Nephron (organoid): Measurements from ENCODE around the gene FOXF1.

Experiments
- H3K27ac Mint-ChIP-seq, 3 experiments: 2 replicates each; pipeline ENCODE4 v1.8.0; 2020; ENCODE audit warnings: mixed read lengths in 3 of 3, mild to moderate bottlenecking in 2 of 3, moderate library complexity in 1 of 3
- H3K27me3 Mint-ChIP-seq: 2 replicates; pipeline ENCODE4 v1.8.0; 2021; ENCODE audit warnings: low read depth, mild to moderate bottlenecking, moderate library complexity, mixed read lengths
- H3K36me3 Mint-ChIP-seq: 2 replicates; pipeline ENCODE4 v1.8.0; 2020; ENCODE audit warnings: low read depth, mixed read lengths
- H3K4me1 Mint-ChIP-seq: 2 replicates; pipeline ENCODE4 v1.8.0; 2020; ENCODE audit warnings: mixed read lengths
- H3K4me3 Mint-ChIP-seq, 3 experiments: 2 replicates each; pipeline ENCODE4 v1.8.0; 2020; ENCODE audit warnings: mild to moderate bottlenecking in 3 of 3, mixed read lengths in 3 of 3, moderate library complexity in 2 of 3
- H3K9me3 Mint-ChIP-seq: 2 replicates; pipeline ENCODE4 v1.8.0; 2020; ENCODE audit warnings: mixed read lengths
- TF ChIP-seq, protein P1 (sequence below), 3 experiments: fragments of 200-600 bp; sonication (generic); IDR thresholded peaks; one replicate each; pipeline ENCODE4 v1.5.0; 2021; ENCODE audit warnings: antibody characterized with exemption in 3 of 3; ENCODE audit not compliant: unreplicated experiment in 3 of 3

The FOXF1 gene

GRCh38 chr16:86466696-86467406 is 43.5 kb upstream of the FOXF1 start:
- no peak overlapping the region for H3K27ac Mint-ChIP-seq
- peaks cover 17% of the 10 kb centered on the region for H3K9me3 Mint-ChIP-seq
- TF ChIP-seq, protein P1, sequence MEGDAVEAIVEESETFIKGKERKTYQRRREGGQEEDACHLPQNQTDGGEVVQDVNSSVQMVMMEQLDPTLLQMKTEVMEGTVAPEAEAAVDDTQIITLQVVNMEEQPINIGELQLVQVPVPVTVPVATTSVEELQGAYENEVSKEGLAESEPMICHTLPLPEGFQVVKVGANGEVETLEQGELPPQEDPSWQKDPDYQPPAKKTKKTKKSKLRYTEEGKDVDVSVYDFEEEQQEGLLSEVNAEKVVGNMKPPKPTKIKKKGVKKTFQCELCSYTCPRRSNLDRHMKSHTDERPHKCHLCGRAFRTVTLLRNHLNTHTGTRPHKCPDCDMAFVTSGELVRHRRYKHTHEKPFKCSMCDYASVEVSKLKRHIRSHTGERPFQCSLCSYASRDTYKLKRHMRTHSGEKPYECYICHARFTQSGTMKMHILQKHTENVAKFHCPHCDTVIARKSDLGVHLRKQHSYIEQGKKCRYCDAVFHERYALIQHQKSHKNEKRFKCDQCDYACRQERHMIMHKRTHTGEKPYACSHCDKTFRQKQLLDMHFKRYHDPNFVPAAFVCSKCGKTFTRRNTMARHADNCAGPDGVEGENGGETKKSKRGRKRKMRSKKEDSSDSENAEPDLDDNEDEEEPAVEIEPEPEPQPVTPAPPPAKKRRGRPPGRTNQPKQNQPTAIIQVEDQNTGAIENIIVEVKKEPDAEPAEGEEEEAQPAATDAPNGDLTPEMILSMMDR (IDR thresholded peaks at IDR 0.05; ENCODE audit: unreplicated experiment in 3 of 3) = no peak
- H3K4me1 Mint-ChIP-seq = no peaks in the 10 kb centered on the region
- peaks cover 85% of the 10 kb centered on the region for H3K27me3 Mint-ChIP-seq
- H3K36me3 Mint-ChIP-seq = peaks cover 7% of the 10 kb centered on the region
- no peak overlapping the region for H3K4me3 Mint-ChIP-seq

GRCh38 chr16:86467490-86467889 is 42.8 kb upstream of the FOXF1 start:
- Mint-ChIP-seq H3K9me3 (peaks cover 18% of the 10 kb centered on the region), H3K27ac (no peak overlapping the region), H3K4me3 (no peak overlapping the region), H3K27me3 (peaks cover 81% of the 10 kb centered on the region), H3K4me1 (no peaks in the 10 kb centered on the region), H3K36me3 (peaks cover 7% of the 10 kb centered on the region)
- TF ChIP-seq, protein P1 (IDR thresholded peaks at IDR 0.05; ENCODE audit: unreplicated experiment in 3 of 3) = no peak

DNA sequence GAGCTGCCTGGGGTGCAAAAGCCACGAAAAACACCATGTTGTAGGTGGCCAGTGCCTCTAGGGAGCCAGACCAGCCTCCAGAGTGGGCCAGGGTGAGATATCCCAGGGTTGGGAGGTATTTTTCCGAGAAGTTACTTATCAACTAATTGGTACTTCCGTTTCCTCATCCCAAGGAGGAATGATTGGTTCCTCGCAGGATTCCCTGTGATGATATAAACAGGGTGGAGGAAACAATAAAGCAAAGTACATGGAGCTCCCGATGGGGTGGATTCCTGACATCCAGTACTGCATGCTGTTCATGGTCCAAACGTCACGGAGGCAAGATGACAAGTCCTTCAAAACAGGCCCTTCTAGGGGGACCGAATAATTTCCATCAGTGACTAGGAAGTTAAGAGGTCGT is 39.4 kb upstream of the FOXF1 start:
- peaks cover 84% of the 10 kb centered on the region for H3K27me3 Mint-ChIP-seq
- H3K4me1 Mint-ChIP-seq = no peaks in the 10 kb centered on the region
- no peak overlapping the region for H3K27ac Mint-ChIP-seq
- peaks cover 16% of the 10 kb centered on the region for H3K9me3 Mint-ChIP-seq
- TF ChIP-seq, protein P1 (IDR thresholded peaks at IDR 0.05; ENCODE audit: unreplicated experiment in 3 of 3) = no peak
- H3K36me3 Mint-ChIP-seq = no peaks in the 10 kb centered on the region
- no peak overlapping the region for H3K4me3 Mint-ChIP-seq

- Mint-ChIP-seq H3K36me3 (no peaks in the 10 kb centered on the region), H3K4me1 (no peaks in the 10 kb centered on the region), H3K27me3 (peaks cover 88% of the 10 kb centered on the region), H3K4me3 (no peak overlapping the region), H3K9me3 (peaks cover 16% of the 10 kb centered on the region), H3K27ac (no peak overlapping the region)
- TF ChIP-seq, protein P1 (IDR thresholded peaks at IDR 0.05; ENCODE audit: unreplicated experiment in 3 of 3) = no peak
These were observed 38.4 kb upstream of the FOXF1 start for GRCh38 chr16:86471896-86472295.

DNA sequence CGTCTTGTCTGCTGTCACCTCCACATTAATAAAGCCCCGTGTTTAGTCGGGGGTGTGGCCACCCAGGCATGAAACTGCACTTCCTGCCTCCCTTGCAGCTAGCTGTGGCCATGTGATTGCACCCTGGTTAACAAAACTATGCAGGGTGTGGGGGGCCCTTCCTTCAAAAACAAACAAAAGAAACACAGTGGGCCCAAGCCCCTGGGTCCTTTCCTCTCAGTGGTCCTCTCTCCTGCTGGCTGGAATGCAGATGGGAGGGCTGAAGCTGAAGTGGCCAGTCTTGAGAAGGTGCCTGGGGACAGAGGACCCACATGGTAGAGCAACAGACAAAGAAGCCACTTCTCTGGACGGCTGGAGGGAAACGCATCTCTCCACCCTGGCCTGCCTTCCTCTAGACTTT is 38.0 kb upstream of the FOXF1 start:
- H3K36me3 Mint-ChIP-seq = no peaks in the 10 kb centered on the region
- peaks cover 88% of the 10 kb centered on the region for H3K27me3 Mint-ChIP-seq
- H3K9me3 Mint-ChIP-seq = peaks cover 16% of the 10 kb centered on the region
- TF ChIP-seq, protein P1 (IDR thresholded peaks at IDR 0.05; ENCODE audit: unreplicated experiment in 3 of 3) = no peak
- no peak overlapping the region for H3K4me3 Mint-ChIP-seq
- H3K27ac Mint-ChIP-seq = no peak overlapping the region
- H3K4me1 Mint-ChIP-seq = peaks cover 3% of the 10 kb centered on the region

GRCh38 chr16:86476956-86477534 is 33.3 kb upstream of the FOXF1 start:
- Mint-ChIP-seq H3K4me1 (peaks cover 5% of the 10 kb centered on the region), H3K36me3 (no peaks in the 10 kb centered on the region), H3K9me3 (peaks cover 16% of the 10 kb centered on the region), H3K4me3 (no peak overlapping the region), H3K27me3 (peaks cover 93% of the 10 kb centered on the region), H3K27ac (no peak overlapping the region)
- TF ChIP-seq, protein P1 (IDR thresholded peaks at IDR 0.05; ENCODE audit: unreplicated experiment in 3 of 3) = no peak
